Endothelial cell of umbilical vein (primary cell): Measurements from ENCODE around the gene PRKAG2. TPM values are rescaled to one million over a fixed set of nuclear protein-coding genes. Genes with fewer than 3 reads are reported as not detected.

Source experiments
- BruUV-seq: library from RNA; stranded (reverse); fragments of 400-500 nt; replicated peaks from 2 replicates; lab custom pipeline; 2021; lab: Mats Ljungman, UMichigan
- CTCF ChIA-PET: fragments of 300-600, 350-600 bp; sonication (Branson Sonifier 250); formaldehyde crosslinking; loops from one replicate; lab custom pipeline; 2021; ENCODE audit warnings: antibody characterized with exemption, inconsistent platforms; lab: Charles Lee
- POLR2A ChIA-PET: fragments of 300-600, 350-600 bp; sonication (Branson Sonifier 250); formaldehyde crosslinking; loops from one replicate; lab custom pipeline; 2021; ENCODE audit warnings: antibody characterized with exemption, inconsistent platforms; lab: Charles Lee
- DNase-seq: peaks from one replicate; pipeline ENCODE4 v3.0.0-alpha.2; 2011; ENCODE audit warnings: low read depth, low spot score
- FAIRE-seq: peaks from 2 replicates; lab custom pipeline; 2011; peaks lifted over from hg19 to GRCh38; lab: Jason Lieb, UNC
- H2AFZ ChIP-seq: 2 replicates; pipeline ENCODE4 v1.6.0; 2012; ENCODE audit warnings: low read depth, low read length, control low read depth, inconsistent platforms
- H3K27ac ChIP-seq: 2 replicates; pipeline ENCODE4 v1.5.1; 2011; ENCODE audit warnings: low read depth, mild to moderate bottlenecking, control low read depth, low read length, moderate library complexity; ENCODE audit not compliant: insufficient read depth
- H3K27me3 ChIP-seq, 2 experiments: 2 replicates each; pipeline versions ENCODE4 v1.6.0 to v1.6.1; 2011; ENCODE audit warnings: low read length in 2 of 2, mixed read lengths in 1 of 2; ENCODE audit not compliant: control insufficient read depth in 2 of 2, insufficient read depth in 2 of 2
- H3K36me3 ChIP-seq, 2 experiments: 2 replicates in 1 of 2; 3 replicates in 1 of 2; pipeline ENCODE4 v1.5.1; 2011; ENCODE audit warnings: low read length in 2 of 2, mild to moderate bottlenecking in 1 of 2, moderate library complexity in 1 of 2; ENCODE audit not compliant: control insufficient read depth in 2 of 2, insufficient read depth in 2 of 2; ENCODE audit errors: extremely low read depth in 1 of 2
- H3K4me1 ChIP-seq: 3 replicates; pipeline ENCODE4 v1.5.1; 2011; ENCODE audit warnings: mild to moderate bottlenecking, low read length; ENCODE audit not compliant: control insufficient read depth, insufficient read depth; ENCODE audit errors: extremely low read depth
- H3K4me2 ChIP-seq: 2 replicates; pipeline ENCODE4 v1.6.1; 2011; ENCODE audit warnings: low read length, control low read depth, mixed read lengths; ENCODE audit not compliant: insufficient read depth
- H3K4me3 ChIP-seq, 3 experiments: fragments of 200-600 bp in 1 of 3; sonication (generic), shearing (Covaris generic) in 1 of 3; replicated peaks in 1 of 3; 2 replicates each; pipeline ENCODE4 v1.5.1; 2011 to 2016; ENCODE audit warnings: control low read depth in 3 of 3, low read length in 3 of 3, mild to moderate bottlenecking in 2 of 3, inconsistent platforms in 1 of 3, low read depth in 1 of 3, moderate library complexity in 1 of 3; ENCODE audit not compliant: insufficient read depth in 1 of 3
- H3K79me2 ChIP-seq: 2 replicates; pipeline ENCODE4 v1.6.0; 2012; ENCODE audit warnings: low read length, inconsistent platforms; ENCODE audit not compliant: control insufficient read depth, insufficient read depth
- H3K9ac ChIP-seq: replicated peaks from 2 replicates; pipeline ENCODE3; 2011; ENCODE audit warnings: low read length, control low read depth; ENCODE audit not compliant: insufficient read depth; ENCODE audit errors: extremely low read depth
- H3K9me1 ChIP-seq: replicated peaks from 3 replicates; pipeline ENCODE4 v1.6.0; 2011; ENCODE audit warnings: mild to moderate bottlenecking, low read length; ENCODE audit not compliant: control insufficient read depth, insufficient read depth; ENCODE audit errors: extremely low read depth
- H3K9me3 ChIP-seq: replicated peaks from 2 replicates; pipeline ENCODE4 v1.5.1; 2012; ENCODE audit warnings: low read length, inconsistent platforms; ENCODE audit not compliant: control insufficient read depth, insufficient read depth
- H4K20me1 ChIP-seq: replicated peaks from 2 replicates; pipeline ENCODE3; 2011; ENCODE audit warnings: mild to moderate bottlenecking, low read length; ENCODE audit not compliant: control insufficient read depth, insufficient read depth; ENCODE audit errors: extremely low read depth
- CTCF ChIP-seq, 2 donors: IDR thresholded peaks; 1 replicate in 1 of 2; 2 replicates in 1 of 2; pipeline ENCODE4 v1.5.1; 2011; ENCODE audit warnings: low read length in 2 of 2, mild to moderate bottlenecking in 2 of 2, moderate library complexity in 2 of 2, control low read depth in 1 of 2, inconsistent platforms in 1 of 2, low read depth in 1 of 2; ENCODE audit not compliant: insufficient read depth in 1 of 2; ENCODE audit errors: extremely low read depth in 1 of 2
- EZH2 ChIP-seq: IDR thresholded peaks from 2 replicates; pipeline ENCODE4 v1.6.1; 2012; ENCODE audit warnings: borderline replicate concordance, low read depth, mild to moderate bottlenecking, moderate library complexity, low read length, inconsistent platforms; ENCODE audit not compliant: severe bottlenecking
- FOS ChIP-seq: IDR thresholded peaks from 2 replicates; pipeline ENCODE4 v1.6.1; 2011; ENCODE audit warnings: mild to moderate bottlenecking, low read length, moderate library complexity, borderline replicate concordance; ENCODE audit not compliant: insufficient read depth
- GATA2 ChIP-seq: IDR thresholded peaks from 2 replicates; pipeline ENCODE4 v1.7.0; 2011; ENCODE audit warnings: low read depth, mild to moderate bottlenecking, moderate library complexity, mixed read lengths, low read length; ENCODE audit not compliant: insufficient read length, insufficient read depth
- JUN ChIP-seq: IDR thresholded peaks from 2 replicates; pipeline ENCODE4 v1.6.1; 2011; ENCODE audit warnings: borderline replicate concordance, low read depth; ENCODE audit not compliant: insufficient read length, insufficient read depth
- MAX ChIP-seq: IDR thresholded peaks from 2 replicates; pipeline ENCODE4 v1.6.1; 2011; ENCODE audit not compliant: insufficient read depth, insufficient read length
- MYC ChIP-seq: IDR thresholded peaks from one replicate; pipeline ENCODE4 v1.6.1; 2011; ENCODE audit warnings: mild to moderate bottlenecking, low read depth, low read length
- POLR2A ChIP-seq: IDR thresholded peaks from 2 replicates; pipeline ENCODE4 v1.6.1; 2012; ENCODE audit warnings: low read depth, mild to moderate bottlenecking, control low read depth, low read length
- POLR2AphosphoS5 ChIP-seq: IDR thresholded peaks from 2 replicates; pipeline ENCODE4 v1.6.1; 2012; ENCODE audit warnings: low read depth, mild to moderate bottlenecking, control low read depth, low read length, moderate library complexity; ENCODE audit not compliant: insufficient read depth
- dilution Hi-C: fragments of 300-500 bp; cut with MboI; formaldehyde crosslinking; loops from one replicate; pipeline ENCODE4 v1.15.0; 2019; ENCODE audit warnings: low sequenced_read_pairs; ENCODE audit not compliant: extremely low pct_ligation_motif_present
- intact Hi-C: fragments of 100-400 bp; cut with micrococcal nuclease; formaldehyde crosslinking; loops from one replicate; pipeline ENCODE4 v1.10.0; 2022
- polyA plus RNA-seq, 4 experiments: library from polyadenylated mRNA; depleted of rRNA in 3 of 4; stranded (reverse) in 3 of 4; unstranded in 1 of 4; fragments of >200 nt; gene quantifications; 2 replicates each; pipeline versions ENCODE4 v1.2.1 to v1.2.3, GENCODE V29; 2011 to 2012; ENCODE audit warnings: missing spikeins in 1 of 4
- total RNA-seq: library from RNA; stranded (reverse); gene quantifications from 2 replicates; pipeline ENCODE4 v1.2.3, GENCODE V29; 2021

Gene PRKAG2
- total and polyA plus RNA-seq, 2 donors (not counting 3 experiments of a cell fraction or from before 2014, with no cell fraction given): 19.3 to 51.5 TPM

GRCh38 chr7:151704299-151704959, 172.5 kb downstream of the PRKAG2 start:
- ChIA-PET POLR2A (no interaction called here), CTCF (interaction anchor here (1.4 kb wide), 1 partner anchor 9 kb away, joined by 5 read pairs; no protein-coding TSS in a partner anchor)
- no peak overlapping the region for H3K27ac ChIP-seq
- dilution Hi-C loops: no loop called here
- no peak overlapping the region for H3K9ac ChIP-seq
- no peak for TF ChIP-seq MYC
- no peak for TF ChIP-seq JUN
- no peak for TF ChIP-seq CTCF (IDR thresholded peaks at IDR 0.05; ENCODE audit: extremely low read depth in 1 of 2, insufficient read depth in 1 of 2, low read depth in 1 of 2, low read length in 2 of 2)
- no peak for TF ChIP-seq POLR2A
- TF ChIP-seq FOS: no peak
- TF ChIP-seq MAX: no peak
- no peak for TF ChIP-seq GATA2
- no peak for TF ChIP-seq POLR2AphosphoS5
- TF ChIP-seq EZH2: no peak
- DNase-seq (no peak), FAIRE-seq (no peak)
- no TSS peak for BruUV-seq
- H3K9me3 ChIP-seq: no peaks in the 10 kb centered on the region
- H2AFZ ChIP-seq: no peak overlapping the region
- intact Hi-C loops: no loop called here
- H3K79me2 ChIP-seq: no peaks in the 10 kb centered on the region
- H3K27me3 ChIP-seq: no peaks in the 10 kb centered on the region
- H3K4me1 ChIP-seq: no peaks in the 10 kb centered on the region
- no peak overlapping the region for H3K4me2 ChIP-seq
- H3K9me1 ChIP-seq: no peaks in the 10 kb centered on the region
- no peak overlapping the region for H3K4me3 ChIP-seq
- H4K20me1 ChIP-seq: no peaks in the 10 kb centered on the region
- H3K36me3 ChIP-seq: no peaks in the 10 kb centered on the region
